Sciatic nerve (tissue), 2 donors: ENCODE measurements around the gene OR10H3. TPM values are rescaled to one million over a fixed set of nuclear protein-coding genes. Genes with fewer than 3 reads are reported as not detected.
A peak's percentile ranks its signal among the peaks of the same experiment; 100 is the strongest.
"Not testable (repeated sequence)": the region's sequence is repeated elsewhere in the genome, so short reads cannot be mapped to it uniquely, and the experiment has no call there.

Source experiments
- ATAC-seq: fragments of 200-7000 bp; cut with Tn5 transposase; one replicate; pipeline ENCODE4 v1.9.1; 2020; ENCODE audit warnings: mild to moderate bottlenecking, moderate library complexity
- DNase-seq: peaks from one replicate; pipeline ENCODE4 v3.0.0-alpha.2; 2020; ENCODE audit warnings: low spot score
- intact Hi-C: fragments of 100-400 bp; cut with DNase I; formaldehyde crosslinking; loops from one replicate; pipeline ENCODE4 v1.14.2; 2022
- total RNA-seq: library from RNA; stranded (reverse); fragmentation: NEBNext Ultra II Directional; extraction: Animal tissue kit (Norgen Biotek cat#: 25700); gene quantifications from one replicate; pipeline ENCODE4 v1.2.1, GENCODE V29; 2021
- donor health status: DM: no; HTN: no; CAD: no.
- donor health status: DM: no; HTN: no; CAD: no.

The OR10H3 gene, protein sequence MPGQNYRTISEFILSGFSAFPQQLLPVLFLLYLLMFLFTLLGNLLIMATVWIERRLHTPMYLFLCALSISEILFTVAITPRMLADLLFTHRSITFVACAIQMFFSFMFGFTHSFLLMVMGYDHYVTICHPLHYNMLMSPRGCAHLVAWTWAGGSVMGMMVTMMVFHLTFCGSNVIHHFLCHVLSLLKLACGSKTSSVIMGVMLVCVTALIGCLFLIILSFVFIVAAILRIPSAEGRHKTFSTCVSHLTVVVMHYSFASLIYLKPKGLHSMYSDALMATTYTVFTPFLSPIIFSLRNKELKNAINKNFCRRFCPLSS
- total RNA-seq = not detected

DNA sequence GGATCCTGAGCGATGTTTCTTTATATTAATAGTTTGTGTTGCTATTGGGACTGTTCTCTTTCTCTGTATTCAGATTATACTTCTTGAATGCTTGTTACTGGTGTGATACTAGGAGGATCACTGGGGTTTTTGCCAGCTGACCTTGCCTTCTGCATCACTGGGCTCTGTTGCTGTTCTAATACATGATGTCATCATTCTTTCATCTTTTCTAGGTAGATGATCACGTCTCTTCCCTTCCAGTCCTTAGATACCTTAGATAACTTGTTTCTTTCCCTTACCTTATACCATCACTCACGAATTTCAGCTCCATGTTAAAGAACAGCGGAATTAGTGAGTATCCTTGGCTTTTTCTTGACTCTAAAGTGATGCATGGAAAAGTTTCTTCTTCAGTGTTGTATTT lies at the start of gene OR10H3:
OR10H3 (plus strand) TSS at position 264 of the 400 bp plus-strand sequence. CDS start 3,408 bp downstream, outside the sequence.
- intact Hi-C loops = no loop called here
- DNase-seq (no peak), ATAC-seq (no peak)

DNA sequence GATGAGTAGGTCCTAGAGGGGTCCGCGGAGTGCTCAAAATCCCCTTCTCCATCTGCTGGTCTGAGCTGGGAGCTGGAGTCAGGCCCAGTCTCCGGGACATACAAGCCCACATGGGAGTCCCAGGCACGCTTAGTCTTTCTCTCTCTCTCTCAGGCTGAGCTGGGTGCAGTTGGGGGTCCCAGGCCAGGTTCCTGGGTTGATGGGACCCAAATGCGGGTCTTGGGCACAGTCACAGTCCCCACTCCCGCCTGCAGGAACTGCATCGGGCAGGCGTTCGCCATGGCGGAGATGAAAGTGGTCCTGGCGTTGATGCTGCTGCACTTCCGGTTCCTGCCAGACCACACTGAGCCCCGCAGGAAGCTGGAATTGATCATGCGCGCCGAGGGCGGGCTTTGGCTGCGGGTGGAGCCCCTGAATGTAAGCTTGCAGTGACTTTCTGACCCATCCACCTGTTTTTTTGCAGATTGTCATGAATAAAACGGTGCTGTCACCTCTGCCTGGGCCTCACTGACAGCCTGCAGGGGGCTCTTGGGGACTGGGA lies 41.1 kb upstream of the OR10H3 start:
- intact Hi-C loops = no loop called here
- ATAC-seq (no peak), DNase-seq (no peak)

DNA sequence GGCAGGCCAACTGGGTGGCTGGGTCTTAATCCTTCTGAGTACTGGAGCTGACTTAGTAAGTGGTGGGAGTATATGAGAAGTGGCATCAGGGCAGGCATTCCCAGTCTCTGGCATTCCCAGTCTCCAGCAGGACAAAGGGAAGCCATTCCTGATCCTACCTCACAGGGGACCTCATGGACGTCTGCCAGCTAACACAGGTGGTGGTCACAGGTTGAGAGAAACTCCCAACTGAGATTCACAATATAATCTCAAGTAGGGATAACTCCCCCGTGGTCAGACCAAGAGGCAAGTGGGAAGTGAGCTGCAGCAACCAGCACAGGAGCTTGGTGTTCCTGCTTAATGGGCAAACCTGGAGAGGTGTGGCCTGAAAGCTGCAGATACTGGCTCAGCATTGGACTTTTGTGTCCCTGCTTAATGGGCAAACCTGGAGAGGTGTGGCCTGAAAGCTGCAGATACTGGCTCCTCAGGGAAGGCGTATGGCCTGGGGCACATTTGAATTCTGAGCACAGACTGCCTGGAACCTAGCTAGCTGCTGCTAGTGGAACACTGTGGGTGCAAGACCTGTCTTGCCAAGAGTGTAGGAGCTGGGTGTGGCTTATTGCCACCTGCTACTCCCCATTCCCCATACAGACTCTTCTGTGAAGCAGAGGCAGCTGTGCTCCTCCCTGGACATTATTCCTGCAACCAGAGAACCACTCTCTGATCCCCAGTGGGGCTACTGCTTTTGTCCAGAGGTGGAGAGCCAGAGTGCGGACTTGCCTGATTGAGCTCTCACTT lies 35.8 kb upstream of the OR10H3 start:
- ATAC-seq = peak; percentile 38
- intact Hi-C loops = no loop called here

DNA sequence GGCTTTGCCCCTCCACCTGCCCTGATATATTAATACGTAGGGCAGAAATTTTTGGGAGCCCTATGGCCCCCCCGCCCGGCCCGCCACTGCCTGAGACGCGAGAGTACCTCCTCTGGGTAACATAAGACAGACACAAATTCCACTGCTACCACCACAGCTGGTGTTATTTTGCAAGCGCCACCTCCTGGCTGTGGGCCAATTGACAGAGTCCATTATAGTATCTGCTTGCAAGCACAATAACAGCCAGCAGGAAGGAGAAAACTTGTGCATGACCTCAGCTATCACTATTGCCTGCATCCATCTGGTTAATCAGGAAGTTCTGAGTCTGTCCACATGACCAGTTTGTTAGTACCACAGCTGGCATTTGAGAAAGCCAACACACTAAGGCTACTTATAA lies 35.3 kb upstream of the OR10H3 start:
- intact Hi-C loops = no loop called here
- DNase-seq (peak; percentile 85), ATAC-seq (peak; percentile 93)

More for the DNA sequence above, 35.8 kb upstream of the OR10H3 start:
- no peak for DNase-seq

DNA sequence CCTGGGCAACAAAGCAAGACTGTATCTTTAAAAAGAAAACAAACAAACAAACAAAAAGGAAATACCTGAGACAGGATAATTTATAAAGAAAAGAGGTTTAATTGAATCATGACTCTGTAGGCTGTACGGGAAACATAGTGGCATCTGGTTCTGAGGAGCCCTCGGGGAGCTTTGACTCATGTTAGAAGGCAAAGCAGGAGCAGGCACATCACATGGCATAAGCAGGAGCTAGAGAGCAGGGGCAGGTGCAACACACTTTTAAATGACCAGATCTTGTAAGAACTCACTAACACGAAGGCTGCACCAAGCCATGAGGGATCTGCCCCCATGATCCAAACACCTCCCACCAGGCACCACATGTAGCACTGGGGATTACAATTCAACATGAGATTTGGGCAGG lies 23.1 kb upstream of the OR10H3 start:
- ATAC-seq (no peak), DNase-seq (no peak)
- intact Hi-C loops = no loop called here

DNA sequence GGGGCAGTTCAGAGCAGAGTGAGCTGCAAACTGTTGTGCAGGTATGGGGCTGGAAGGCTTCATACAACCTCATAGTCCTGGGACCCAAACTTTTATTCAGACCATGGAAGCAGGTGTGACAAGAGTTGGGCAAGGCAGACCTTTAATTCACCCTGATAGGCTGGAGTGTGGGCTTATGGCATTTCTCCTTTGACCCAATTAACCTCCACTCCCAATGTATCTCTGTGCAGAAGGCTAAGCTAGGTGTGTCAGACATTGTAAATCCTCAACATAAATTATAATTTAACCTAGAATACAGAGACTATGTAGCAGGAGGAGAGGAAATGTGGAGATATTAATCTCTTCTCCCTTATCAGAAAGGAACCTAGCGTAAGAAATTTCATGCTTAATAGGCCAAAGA lies 22.1 kb upstream of the OR10H3 start:
- ATAC-seq = no peak
- no peak for DNase-seq
- intact Hi-C loops = no loop called here

DNA sequence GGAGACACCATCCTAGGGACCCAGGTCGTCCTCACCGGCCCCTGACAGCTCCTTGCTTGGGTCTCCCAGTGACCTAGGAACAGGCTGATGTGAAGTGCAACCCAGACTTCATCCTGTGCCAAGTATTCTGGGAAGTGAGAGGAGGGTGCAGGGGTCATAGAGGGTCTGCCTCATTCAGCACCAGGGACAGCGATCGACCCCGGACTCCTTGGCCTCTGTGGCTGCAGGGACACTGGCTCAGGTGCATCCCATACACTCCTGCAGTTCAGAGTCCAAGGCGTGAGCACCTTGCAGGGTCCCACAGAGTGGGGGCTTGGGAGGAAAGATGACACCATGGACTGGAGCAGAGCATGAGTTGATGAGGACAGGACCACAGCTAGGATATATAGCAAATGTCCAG lies 20.0 kb upstream of the OR10H3 start:
- no peak for DNase-seq
- intact Hi-C loops = no loop called here

DNA sequence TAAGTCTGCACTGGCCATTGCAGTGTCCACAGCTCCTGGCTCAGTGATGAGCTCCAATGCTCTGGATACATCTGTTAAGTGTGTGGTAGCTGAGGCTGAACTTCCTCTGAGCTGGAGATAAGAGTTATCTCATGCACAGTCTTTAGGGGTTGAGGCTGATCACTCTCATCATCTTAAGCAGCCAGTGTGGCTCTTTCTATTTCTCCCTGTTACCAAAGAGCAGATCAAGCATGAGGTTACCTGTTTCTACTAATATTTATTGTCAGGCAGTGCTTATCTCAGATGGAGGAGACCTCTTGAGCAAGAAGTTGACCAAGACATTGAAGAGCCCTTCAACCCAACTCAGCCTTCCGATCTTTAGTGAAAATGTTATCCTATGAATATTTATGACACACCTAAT lies 16.5 kb upstream of the OR10H3 start:
- ATAC-seq = no peak
- no peak for DNase-seq
- intact Hi-C loops = no loop called here

More for the DNA sequence above, 20.0 kb upstream of the OR10H3 start:
- ATAC-seq = no peak

DNA sequence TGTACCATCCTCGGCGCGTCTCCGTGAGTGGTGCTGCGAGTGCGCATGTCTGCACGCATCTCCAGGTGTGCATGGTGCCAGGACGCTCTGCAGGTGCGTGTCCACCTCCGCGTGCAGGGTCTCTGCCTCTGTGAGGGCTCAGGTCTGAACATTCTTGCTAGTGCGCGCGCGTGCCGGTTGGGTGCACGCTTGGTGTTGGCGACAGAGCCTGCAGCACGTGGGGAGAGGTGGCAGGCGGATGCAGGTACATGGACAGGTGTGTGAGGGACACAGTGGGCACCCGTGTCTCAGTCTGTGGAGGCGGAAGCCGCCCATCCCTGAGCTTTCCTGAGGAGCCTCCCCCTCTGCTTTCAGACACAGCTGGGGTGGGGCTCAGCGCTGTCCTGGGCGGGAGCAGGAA lies 14.8 kb upstream of the OR10H3 start:
- DNase-seq (no peak), ATAC-seq (no peak)
- intact Hi-C loops = no loop called here

DNA sequence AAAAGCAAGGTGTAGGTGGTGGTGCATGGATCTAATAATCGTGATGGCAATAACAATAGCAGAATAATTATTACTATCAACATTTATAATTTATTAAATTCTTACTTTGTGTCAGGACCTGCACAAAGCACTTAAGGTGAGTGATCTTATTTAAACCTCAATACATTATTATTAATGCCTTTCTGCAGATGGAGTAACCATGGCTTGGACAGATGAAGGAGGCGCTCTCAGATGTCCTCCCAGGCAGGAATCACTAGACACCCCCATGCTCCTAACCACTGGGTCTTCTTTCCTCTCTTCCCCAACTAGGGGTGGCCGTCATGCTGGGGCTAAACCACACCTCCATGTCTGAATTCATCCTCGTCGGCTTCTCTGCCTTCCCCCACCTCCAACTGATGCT lies 10.1 kb upstream of the OR10H3 start, which contains the start of gene OR10H2:
OR10H2 (plus strand) TSS at position 301 of the 400 bp plus-strand sequence; CDS start at position 321, 20 bp downstream.
- ATAC-seq (no peak), DNase-seq (no peak)
- intact Hi-C loops = no loop called here

DNA sequence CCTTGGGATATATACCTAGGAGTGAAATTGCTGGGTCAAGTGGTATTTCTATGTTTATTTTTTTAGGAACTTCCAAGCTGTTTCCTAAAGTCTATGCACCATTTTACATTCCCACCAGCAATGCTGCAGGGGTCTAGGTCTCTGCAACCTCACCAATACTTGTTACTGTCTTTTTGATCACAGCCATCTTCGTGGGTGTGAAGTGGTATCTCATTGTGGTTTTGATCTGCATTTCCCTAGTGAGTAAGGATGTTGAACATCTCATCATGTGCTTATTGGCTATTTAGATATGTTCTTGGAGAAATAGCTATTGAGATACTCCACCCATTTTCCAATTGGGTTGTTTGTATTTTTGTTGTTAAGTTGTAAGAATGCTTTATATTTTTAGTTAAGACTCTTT lies 7.2 kb upstream of the OR10H3 start:
- DNase-seq (no peak), ATAC-seq (no peak)
- intact Hi-C loops = no loop called here

DNA sequence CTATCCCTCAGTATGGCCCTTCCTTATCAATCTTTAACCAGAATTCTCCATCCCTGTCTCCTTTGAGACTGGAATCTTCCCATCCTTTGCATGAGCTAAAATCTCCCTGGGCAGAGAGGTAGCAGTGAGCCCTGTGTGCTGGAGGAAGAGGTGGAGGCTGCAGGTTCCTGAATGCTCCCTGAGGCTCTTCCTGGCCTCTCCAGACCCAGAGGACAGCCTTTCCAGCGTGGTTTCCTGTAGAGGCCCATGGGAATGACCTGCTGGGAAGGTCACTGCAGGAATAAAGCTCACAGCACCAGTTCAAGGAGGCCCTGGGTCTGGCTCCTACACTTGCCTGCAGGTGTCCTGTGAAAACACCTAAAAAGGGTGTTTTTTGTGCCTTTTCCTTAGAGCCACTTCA lies 5.4 kb upstream of the OR10H3 start:
- no peak for DNase-seq
- no peak for ATAC-seq
- intact Hi-C loops = no loop called here

DNA sequence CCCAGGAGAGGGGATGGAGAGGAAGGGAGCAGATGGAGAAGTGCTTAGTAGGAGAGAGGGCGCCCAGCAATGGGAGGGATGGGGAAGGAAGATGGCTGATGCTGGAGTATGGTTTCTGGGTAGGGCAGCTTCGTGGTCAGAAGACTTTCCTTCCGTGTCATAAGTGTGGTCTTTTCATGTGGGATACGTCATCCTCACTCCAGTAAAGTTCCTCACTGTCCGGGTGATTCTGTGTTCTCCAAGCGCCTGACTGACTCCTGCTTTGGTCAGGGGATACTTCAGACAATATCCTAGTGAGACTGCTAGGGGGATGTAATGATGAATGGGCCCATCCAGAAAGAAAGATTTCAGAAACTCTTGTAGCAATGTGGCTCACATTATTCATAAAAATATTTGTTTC lies 3.9 kb upstream of the OR10H3 start:
- ATAC-seq (no peak), DNase-seq (no peak)
- intact Hi-C loops = no loop called here

DNA sequence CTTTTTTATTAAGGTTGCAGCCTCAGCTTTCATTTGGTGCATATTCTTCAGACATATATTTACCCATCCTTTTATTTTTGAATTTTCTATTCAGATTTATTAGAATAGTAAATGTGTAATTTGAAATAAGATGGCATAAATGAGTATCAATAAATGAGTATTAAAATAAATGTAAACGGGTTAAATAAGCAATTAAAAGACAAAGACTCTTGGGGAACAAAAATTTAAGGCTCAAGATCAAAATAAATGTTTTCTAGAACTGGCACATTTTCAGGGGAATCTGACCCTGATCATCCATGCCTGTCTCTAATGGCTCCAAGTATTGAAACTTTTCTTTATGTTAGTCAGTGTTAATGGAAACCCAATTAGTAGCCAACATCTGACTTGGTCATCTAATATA lies 3.0 kb downstream of the OR10H3 start:
- ATAC-seq = no peak
- no peak for DNase-seq
- intact Hi-C loops = no loop called here

DNA sequence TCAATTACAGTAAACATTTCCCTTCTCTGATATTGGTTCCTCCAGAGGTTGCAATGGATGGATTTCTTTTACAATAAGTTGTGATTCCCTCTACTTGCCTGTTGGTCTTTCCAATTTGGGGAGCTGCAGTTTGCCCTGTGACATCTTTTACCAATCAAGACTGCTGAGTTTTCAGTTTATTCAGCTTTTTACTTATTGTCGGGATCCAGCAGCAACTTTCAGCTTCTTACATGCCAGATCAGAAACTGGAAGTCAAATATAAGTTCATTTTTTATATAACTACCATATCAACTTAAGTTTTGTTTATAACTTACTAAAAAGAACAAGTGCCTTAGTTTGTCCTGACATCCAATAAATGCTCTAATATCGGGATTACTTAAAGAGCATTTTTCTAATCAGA lies 10.5 kb downstream of the OR10H3 start:
- intact Hi-C loops = no loop called here
- DNase-seq = no peak
- no peak for ATAC-seq

DNA sequence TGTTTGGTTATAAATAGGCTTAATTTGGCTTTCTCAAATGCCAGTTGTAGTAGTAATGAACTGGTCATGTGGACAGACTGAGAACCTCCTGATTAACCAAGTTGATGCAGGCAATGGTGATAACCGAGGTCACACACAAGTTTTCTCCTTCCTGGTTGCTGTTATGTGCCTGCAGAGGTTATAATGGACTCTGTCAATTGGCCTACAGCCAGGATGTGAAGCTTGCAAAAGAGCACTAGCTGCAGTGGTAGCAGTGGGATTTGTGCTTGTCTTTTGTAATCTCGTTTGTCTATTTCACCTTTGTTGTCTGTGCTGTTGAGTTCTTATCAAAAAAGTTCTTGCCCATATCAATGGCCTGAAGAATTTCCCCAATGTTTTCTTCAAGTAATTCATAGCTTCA lies 20.6 kb downstream of the OR10H3 start:
- intact Hi-C loops = no loop called here
- DNase-seq (no peak), ATAC-seq (no peak)

DNA sequence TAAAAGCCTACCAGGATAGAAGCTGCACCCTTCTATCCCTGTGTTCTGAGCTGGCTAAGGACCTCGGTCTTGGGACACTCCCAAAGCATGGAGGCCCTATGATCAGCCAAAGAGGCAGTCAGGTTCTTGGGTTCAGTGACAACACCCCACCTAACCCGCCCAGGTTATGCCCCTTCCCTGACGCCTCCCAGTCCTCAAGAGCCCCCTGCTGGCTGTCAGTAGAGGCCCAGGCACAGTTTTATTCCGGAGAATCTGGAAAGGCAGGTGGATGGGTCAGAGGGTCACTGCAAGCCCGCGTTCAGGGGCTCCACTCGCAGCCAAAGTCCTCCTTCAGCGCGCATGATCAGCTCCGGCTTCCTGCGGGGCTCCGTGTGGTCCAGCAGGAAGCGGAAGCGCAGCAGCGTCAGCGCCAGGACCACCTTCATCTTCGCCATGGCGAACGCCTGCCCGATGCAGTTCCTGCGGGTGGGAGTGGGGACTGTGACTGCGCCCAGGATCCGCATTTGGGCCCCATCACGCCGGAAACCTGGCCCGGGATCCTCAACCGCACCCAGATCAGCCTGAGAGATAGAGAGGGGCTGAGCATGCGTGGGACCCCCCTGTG lies 22.3 kb downstream of the OR10H3 start:
- DNase-seq = no peak
- intact Hi-C loops = no loop called here
- ATAC-seq = no peak

DNA sequence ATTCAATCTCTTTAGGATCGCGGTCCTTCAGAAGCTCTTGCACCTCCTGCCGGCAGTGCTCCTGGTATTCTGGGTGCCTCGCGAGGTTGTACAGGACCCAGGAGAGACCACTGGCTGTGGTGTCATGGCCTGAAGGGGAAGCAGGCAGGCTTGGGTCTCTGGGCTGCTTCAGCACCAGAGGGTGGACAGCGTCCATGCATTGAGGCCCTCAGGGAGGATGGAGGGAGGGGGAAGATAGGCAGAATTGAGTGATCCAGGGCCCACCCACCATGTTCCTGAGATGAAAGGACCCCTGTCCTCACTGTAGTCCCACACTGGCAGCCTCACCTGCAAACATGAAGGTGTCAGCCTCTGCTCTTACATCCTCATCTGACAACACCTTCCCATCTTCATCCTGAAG lies 31.8 kb downstream of the OR10H3 start:
- intact Hi-C loops = no loop called here
- DNase-seq (no peak), ATAC-seq (no peak)

DNA sequence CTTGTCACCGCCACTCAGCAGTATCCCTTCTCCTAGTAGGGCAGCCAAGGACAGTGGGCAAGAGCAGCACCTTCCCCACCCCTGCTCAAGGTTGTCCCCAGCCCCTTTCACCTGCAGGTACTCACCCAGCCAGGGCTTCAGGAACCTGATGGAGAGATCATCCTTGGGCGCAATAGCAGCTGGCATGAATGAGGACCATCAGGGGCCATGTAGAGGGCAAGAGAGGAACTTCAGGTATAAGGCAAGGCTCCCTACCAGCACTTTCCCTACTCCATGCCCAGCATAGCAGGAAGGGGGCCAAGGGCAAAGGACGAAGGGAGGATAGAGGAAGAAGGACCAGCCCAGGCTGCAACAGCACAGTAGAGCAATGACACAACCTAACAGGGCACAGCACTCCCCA lies 36.4 kb downstream of the OR10H3 start:
- DNase-seq, intact Hi-C loops, ATAC-seq: not testable (repeated sequence)

DNA sequence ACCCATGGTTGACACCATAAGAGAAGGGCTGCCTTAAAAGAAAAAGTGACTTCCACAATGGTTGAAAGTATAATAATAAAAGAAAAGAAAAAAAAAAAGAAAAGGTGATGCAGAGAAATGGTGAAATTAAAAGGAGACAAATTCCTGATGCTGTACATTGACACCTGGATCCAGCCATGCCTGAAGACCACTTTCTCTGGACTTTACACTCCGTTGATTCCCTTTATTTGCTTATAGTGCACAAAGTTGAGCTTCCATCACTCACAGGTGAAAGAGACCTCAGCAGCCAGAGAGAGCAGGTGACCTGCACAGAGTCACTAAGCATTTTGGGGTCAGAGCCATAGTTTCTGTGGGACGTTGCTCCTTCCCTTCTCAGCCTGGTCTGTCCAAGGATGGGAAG lies 37.5 kb downstream of the OR10H3 start:
- intact Hi-C loops = no loop called here
- ATAC-seq (no peak), DNase-seq (no peak)
